CD14-positive monocyte (primary cell): ENCODE results near the gene CPN1. TPM values are rescaled to one million over a fixed set of nuclear protein-coding genes. Genes with fewer than 3 reads are reported as not detected.
"Not testable (repeated sequence)": the region's sequence is repeated elsewhere in the genome, so short reads cannot be mapped to it uniquely, and the experiment has no call there.

Experiments
- DNase-seq, 3 donors: peaks; one replicate each; pipeline ENCODE4 v3.0.0-alpha.2; 2011 to 2022
- H2AFZ ChIP-seq: 2 replicates; pipeline ENCODE4 v1.6.0; 2012; ENCODE audit warnings: mild to moderate bottlenecking, low read depth, low read length, inconsistent platforms; ENCODE audit not compliant: insufficient read depth, poor library complexity, severe bottlenecking
- H3K27ac ChIP-seq, 2 donors: 1 replicate in 1 of 2; 2 replicates in 1 of 2; pipeline ENCODE4 v1.5.1; 2012 to 2013; ENCODE audit warnings: low read length in 2 of 2, control low read depth in 1 of 2, inconsistent platforms in 1 of 2, low read depth in 1 of 2, mild to moderate bottlenecking in 1 of 2
- H3K27me3 ChIP-seq, 2 donors: one replicate each; pipeline versions ENCODE4 v1.6.0 to v1.6.1; 2011 to 2013; ENCODE audit warnings: low read length in 2 of 2; ENCODE audit not compliant: control insufficient read depth in 2 of 2, insufficient read depth in 2 of 2
- H3K36me3 ChIP-seq, 2 donors: replicated peaks in 1 of 2; 1 replicate in 1 of 2; 2 replicates in 1 of 2; pipeline versions ENCODE4 v1.5.1 to v1.6.1; 2012 to 2013; ENCODE audit warnings: low read length in 2 of 2, control low read depth in 1 of 2, inconsistent platforms in 1 of 2, mild to moderate bottlenecking in 1 of 2; ENCODE audit not compliant: insufficient read depth in 2 of 2, control insufficient read depth in 1 of 2
- H3K4me1 ChIP-seq, 2 donors: 1 replicate in 1 of 2; 2 replicates in 1 of 2; pipeline versions ENCODE4 v1.5.1 to v1.6.1; 2012 to 2013; ENCODE audit warnings: low read length in 2 of 2, control low read depth in 1 of 2, inconsistent platforms in 1 of 2, mild to moderate bottlenecking in 1 of 2, moderate library complexity in 1 of 2; ENCODE audit not compliant: insufficient read depth in 2 of 2, control insufficient read depth in 1 of 2
- H3K4me2 ChIP-seq: replicated peaks from 2 replicates; pipeline ENCODE3; 2012; ENCODE audit warnings: low read length, moderate library complexity, mild to moderate bottlenecking; ENCODE audit not compliant: poor library complexity, severe bottlenecking; ENCODE audit errors: extremely low read depth
- H3K4me3 ChIP-seq, 3 experiments: fragments of 200-600 bp in 1 of 3; sonication (generic) in 1 of 3; replicated peaks in 1 of 3; 1 replicate in 2 of 3; 2 replicates in 1 of 3; pipeline ENCODE4 v1.5.1; 2011 to 2013; ENCODE audit warnings: low read length in 3 of 3, mild to moderate bottlenecking in 3 of 3, control low read depth in 2 of 3, low read depth in 2 of 3, inconsistent platforms in 1 of 3, moderate library complexity in 1 of 3
- H3K79me2 ChIP-seq: 2 replicates; pipeline ENCODE4 v1.6.0; 2012; ENCODE audit warnings: mild to moderate bottlenecking, control low read depth, inconsistent platforms, low read length, moderate library complexity; ENCODE audit not compliant: insufficient read depth
- H3K9ac ChIP-seq: 2 replicates; pipeline ENCODE4 v1.6.0; 2017; ENCODE audit warnings: low read length, mild to moderate bottlenecking; ENCODE audit not compliant: insufficient read depth, poor library complexity, severe bottlenecking
- H3K9me3 ChIP-seq, 2 donors: replicated peaks in 1 of 2; 1 replicate in 1 of 2; 2 replicates in 1 of 2; pipeline versions ENCODE4 v1.5.1 to v1.6.1; 2012 to 2013; ENCODE audit warnings: low read length in 2 of 2, control low read depth in 1 of 2; ENCODE audit not compliant: control insufficient read depth in 1 of 2, insufficient read depth in 1 of 2
- H4K20me1 ChIP-seq: 2 replicates; pipeline ENCODE4 v1.6.0; 2012; ENCODE audit warnings: mild to moderate bottlenecking, low read length, control low read depth, moderate library complexity; ENCODE audit not compliant: insufficient read depth
- H3K27ac Mint-ChIP-seq, 7 donors: one replicate each; pipeline ENCODE4 v1.8.0; 2020; ENCODE audit warnings: mild to moderate bottlenecking in 7 of 7, mixed read lengths in 7 of 7, moderate library complexity in 6 of 7, inconsistent platforms in 2 of 7
- H3K27me3 Mint-ChIP-seq, 3 donors: one replicate each; pipeline ENCODE4 v1.8.0; 2021 to 2022; ENCODE audit warnings: low read depth in 3 of 3, mild to moderate bottlenecking in 3 of 3, mixed read lengths in 3 of 3, moderate library complexity in 3 of 3, inconsistent platforms in 1 of 3
- H3K36me3 Mint-ChIP-seq, 2 donors: one replicate each; pipeline ENCODE4 v1.8.0; 2020; ENCODE audit warnings: mixed read lengths in 2 of 2, inconsistent platforms in 1 of 2, mild to moderate bottlenecking in 1 of 2
- H3K4me1 Mint-ChIP-seq: one replicate; pipeline ENCODE4 v1.8.0; 2020; ENCODE audit warnings: mild to moderate bottlenecking, mixed read lengths
- H3K4me3 Mint-ChIP-seq, 2 donors: one replicate each; pipeline ENCODE4 v1.8.0; 2020; ENCODE audit warnings: mild to moderate bottlenecking in 2 of 2, mixed read lengths in 2 of 2, moderate library complexity in 1 of 2
- H3K9me3 Mint-ChIP-seq, 7 donors: one replicate each; pipeline ENCODE4 v1.8.0; 2020 to 2022; ENCODE audit warnings: mixed read lengths in 7 of 7, mild to moderate bottlenecking in 6 of 7, moderate library complexity in 6 of 7, inconsistent platforms in 2 of 7
- CTCF ChIP-seq: fragments of 200-600 bp; IDR thresholded peaks from one replicate; pipeline ENCODE4 v1.8.0; 2022; ENCODE audit warnings: antibody characterized with exemption, mild to moderate bottlenecking
- WGBS: methylation state at CpG from one replicate; pipeline ENCODE4 v1.1.5; 2013; ENCODE audit warnings: missing lambda C conversion rate; ENCODE audit not compliant: insufficient coverage; 5-methylcytosine and 5-hydroxymethylcytosine counted together
- intact Hi-C, 2 donors: fragments of 100-400 bp; cut with micrococcal nuclease; formaldehyde crosslinking; loops; one replicate each; pipeline versions ENCODE4 v1.15.0 to v1.15.1; 2023
- polyA plus RNA-seq, 3 donors: library from polyadenylated mRNA; depleted of rRNA in 1 of 3; unstranded in 2 of 3; stranded (reverse) in 1 of 3; fragments of 300-500 nt in 2 of 3; fragments of >200 nt in 1 of 3; fragmentation: Illumina TruSeq in 2 of 3; gene quantifications; 1 replicate in 2 of 3; 2 replicates in 1 of 3; pipeline ENCODE4 v1.2.3, GENCODE V29; 2012 to 2021

CPN1 gene
- polyA plus RNA-seq, 3 donors: not detected

GRCh38 chr10:100085596-100085995 is 3.9 kb upstream of the CPN1 start:
- Mint-ChIP-seq H3K4me1 (no peaks in the 10 kb centered on the region), H3K9me3 (no peaks in the 10 kb centered on the region), H3K27ac (no peak overlapping the region), H3K4me3 (no peak overlapping the region), H3K36me3 (no peaks in the 10 kb centered on the region), H3K27me3 (peaks cover 14 to 16% (median 15%) of the 10 kb centered on the region in 3 donors)
- no peaks in the 10 kb centered on the region for H3K79me2 ChIP-seq
- H3K9ac ChIP-seq: no peak overlapping the region
- peaks cover 0 to 8% of the 10 kb centered on the region in 2 donors for H3K27me3 ChIP-seq
- no peaks in the 10 kb centered on the region for H4K20me1 ChIP-seq
- intact Hi-C loops: no loop called here
- TF ChIP-seq CTCF: no peak
- no peak overlapping the region for H2AFZ ChIP-seq
- H3K4me2 ChIP-seq: no peak overlapping the region
- no peaks in the 10 kb centered on the region for H3K4me1 ChIP-seq
- no peak overlapping the region for H3K27ac ChIP-seq
- H3K4me3 ChIP-seq: no peak overlapping the region
- no peak for DNase-seq
- WGBS: 83% methylated on average over 1 of the region's 2 CpGs
- no peaks in the 10 kb centered on the region for H3K9me3 ChIP-seq
- H3K36me3 ChIP-seq: no peaks in the 10 kb centered on the region

- no CpG with 5 or more reads among the region's 1 CpG for WGBS
- H4K20me1 ChIP-seq: no peaks in the 10 kb centered on the region
Observed at GRCh38 chr10:100083623-100084022, 2.0 kb upstream of the CPN1 start.

GRCh38 chr10:100082276-100082675 is 607 bp upstream of the CPN1 start:
- H3K36me3 Mint-ChIP-seq, H3K27ac Mint-ChIP-seq, H3K4me1 ChIP-seq, H3K4me1 Mint-ChIP-seq, H3K27me3 Mint-ChIP-seq, H3K79me2 ChIP-seq, H4K20me1 ChIP-seq, H3K9ac ChIP-seq, H3K36me3 ChIP-seq, H3K4me2 ChIP-seq, H3K27me3 ChIP-seq, intact Hi-C loops, H3K27ac ChIP-seq, H3K9me3 ChIP-seq, H3K4me3 Mint-ChIP-seq, H3K9me3 Mint-ChIP-seq, H3K4me3 ChIP-seq, DNase-seq, H2AFZ ChIP-seq: not testable (repeated sequence)

More at GRCh38 chr10:100083623-100084022, 2.0 kb upstream of the CPN1 start:
- Histone ChIP-seq H3K9ac (no peak overlapping the region), H3K4me1 (no peaks in the 10 kb centered on the region), H3K79me2 (no peaks in the 10 kb centered on the region), H3K27ac (no peak overlapping the region), H2AFZ (no peak overlapping the region), H3K36me3 (no peaks in the 10 kb centered on the region), H3K9me3 (no peaks in the 10 kb centered on the region), H3K27me3 (peaks cover 0 to 3% of the 10 kb centered on the region in 2 donors), H3K4me3 (no peak overlapping the region), H3K4me2 (no peak overlapping the region)
- no peaks in the 10 kb centered on the region for H3K9me3 Mint-ChIP-seq
- no peak for TF ChIP-seq CTCF
- intact Hi-C loops: no loop called here
- H3K4me3 Mint-ChIP-seq: no peak overlapping the region
- peaks cover 4 to 11% (median 5%) of the 10 kb centered on the region in 3 donors for H3K27me3 Mint-ChIP-seq
- DNase-seq: no peak
- H3K27ac Mint-ChIP-seq: no peak overlapping the region
- H3K4me1 Mint-ChIP-seq: no peaks in the 10 kb centered on the region
- H3K36me3 Mint-ChIP-seq: no peaks in the 10 kb centered on the region
